Hematopoietic multipotent progenitor cell treated with erythropoietin and hydrocortisone succinate and interleukin-3 and kit ligand, for 6 days (in vitro differentiated cells): ENCODE results near the gene CAVIN2.
A peak's percentile ranks its signal among the peaks of the same experiment; 100 is the strongest.
"Not testable (repeated sequence)": the region's sequence is repeated elsewhere in the genome, so short reads cannot be mapped to it uniquely, and the experiment has no call there.

Experiments
- DNase-seq: peaks from one replicate; pipeline ENCODE4 v3.0.0-alpha.2; 2015

CAVIN2 gene

DNA sequence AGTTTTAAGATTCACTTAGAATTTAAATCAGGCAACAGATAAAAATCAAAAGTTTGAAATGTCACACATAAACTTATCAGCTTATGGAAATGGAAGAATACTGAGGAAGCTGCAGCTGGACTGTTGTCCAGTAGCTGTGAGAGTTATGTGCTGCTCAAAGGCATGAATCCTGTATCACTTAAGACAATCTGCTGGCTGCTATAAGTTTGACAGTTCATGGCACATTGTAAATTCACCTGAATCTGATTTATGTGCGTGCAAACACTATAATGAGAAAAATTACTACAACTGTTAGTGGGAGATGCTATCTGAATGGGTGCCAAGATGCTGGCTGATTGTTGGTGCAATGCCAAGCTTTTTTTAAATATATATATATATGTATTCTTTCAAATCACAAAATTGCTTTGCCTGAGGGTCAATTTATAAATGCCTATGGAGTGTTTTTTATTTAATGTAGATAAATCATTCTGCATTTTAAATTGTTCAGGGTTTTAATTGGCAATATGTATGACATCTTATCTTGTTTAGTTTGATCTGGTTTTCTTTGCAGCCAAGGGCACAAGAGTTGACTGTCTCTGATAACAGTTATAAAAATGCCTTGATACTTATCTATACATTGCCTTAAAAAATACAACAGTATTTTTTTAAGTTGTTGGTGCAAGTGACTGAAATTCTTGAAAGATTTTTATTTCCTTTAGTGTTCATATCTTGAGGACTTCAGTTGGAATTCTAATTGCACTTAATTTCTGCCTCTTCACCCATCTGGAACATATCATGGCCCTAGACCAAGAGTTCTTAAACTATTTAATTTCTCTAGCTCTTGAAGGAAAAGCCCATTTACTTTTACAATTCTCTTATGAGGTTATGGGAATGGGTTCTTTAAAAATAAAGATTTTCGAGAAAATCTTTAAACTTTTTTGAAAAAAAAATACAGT is 48.7 kb downstream of the CAVIN2 start:
- peak; percentile 9 for DNase-seq

DNA sequence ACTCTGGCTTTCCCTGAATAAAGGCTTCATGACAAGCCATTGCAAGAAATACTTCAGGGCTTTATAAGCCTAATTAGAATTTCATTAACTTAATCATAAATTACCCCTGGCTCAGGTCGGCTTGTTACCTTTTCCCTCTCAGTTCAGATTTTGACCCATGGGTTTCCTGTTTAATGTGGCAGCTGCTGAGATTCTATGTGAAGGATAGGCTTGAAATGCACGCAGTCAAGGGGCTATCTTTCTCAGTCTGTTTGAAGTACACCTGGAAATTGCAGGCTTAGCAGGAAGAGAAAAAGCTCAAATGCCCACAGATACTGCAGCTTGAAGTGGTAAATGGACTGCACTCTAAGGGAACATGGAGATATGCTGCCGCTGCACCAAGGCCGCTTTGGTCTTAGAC is 49.4 kb downstream of the CAVIN2 start:
- no peak for DNase-seq

DNA sequence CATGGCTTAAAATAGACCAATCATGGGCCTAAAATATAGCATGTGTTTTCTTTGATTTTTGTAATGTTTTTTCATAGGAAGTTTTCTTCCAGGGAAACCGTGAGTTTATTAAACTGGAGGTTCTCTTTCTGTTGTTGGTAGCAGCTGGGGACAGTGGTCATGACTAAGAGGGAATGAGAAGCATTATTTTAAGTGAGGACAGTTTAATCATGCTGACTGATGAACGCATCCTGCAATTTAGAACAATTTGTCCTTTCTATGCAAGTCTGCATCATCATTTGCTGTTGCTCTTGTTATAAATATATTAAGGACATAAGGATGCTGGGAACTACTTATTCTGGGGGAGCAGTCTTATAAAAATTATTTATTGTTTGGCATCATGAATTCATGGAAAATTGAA is 51.2 kb downstream of the CAVIN2 start:
- DNase-seq = no peak

DNA sequence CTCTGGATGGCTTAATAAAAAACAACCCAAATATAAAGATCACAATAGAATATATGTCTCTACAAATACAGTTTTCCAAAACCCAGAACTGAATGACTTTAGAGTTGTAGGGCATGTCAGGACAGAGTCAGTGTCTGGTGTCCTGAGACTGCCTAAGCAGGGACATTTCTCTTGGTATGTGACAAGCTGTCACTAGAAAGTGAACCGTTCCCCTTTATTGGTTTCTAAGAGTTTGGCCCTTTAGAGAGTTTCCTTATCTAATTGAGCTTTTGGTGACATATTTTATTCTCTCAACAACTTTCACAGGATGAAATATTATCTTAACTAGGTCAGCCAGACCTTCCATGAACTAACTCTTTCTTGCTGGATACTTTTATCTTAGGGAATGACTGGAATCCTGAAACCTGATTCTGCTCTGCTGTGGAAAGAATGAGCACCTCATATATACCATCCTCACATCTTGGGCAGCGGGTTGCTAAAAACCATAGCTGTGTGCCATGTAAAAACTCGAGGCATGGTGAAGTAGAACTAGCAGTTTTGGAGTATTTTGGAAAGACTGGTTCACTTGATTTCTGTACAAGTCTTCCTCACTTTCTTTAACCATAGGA is 54.8 kb downstream of the CAVIN2 start:
- no peak for DNase-seq

DNA sequence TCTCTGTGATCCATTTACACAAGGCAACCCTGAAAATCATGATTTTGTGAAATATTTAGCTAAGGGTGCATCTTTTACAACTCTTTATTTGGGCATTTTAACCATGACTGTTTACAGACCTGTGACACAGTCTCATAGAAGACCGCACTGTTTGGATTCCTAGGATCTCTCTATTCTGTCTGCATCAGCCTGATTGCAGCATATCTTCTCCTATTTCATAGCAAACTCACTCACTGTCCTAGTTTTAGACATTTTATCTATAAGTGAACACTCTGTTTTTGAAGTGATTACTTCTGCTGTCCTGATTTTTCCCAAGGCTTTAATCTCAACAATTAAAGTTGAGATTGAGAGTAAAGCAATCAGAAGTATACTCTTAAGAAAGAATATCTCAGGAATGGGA is 56.2 kb downstream of the CAVIN2 start:
- no peak for DNase-seq

DNA sequence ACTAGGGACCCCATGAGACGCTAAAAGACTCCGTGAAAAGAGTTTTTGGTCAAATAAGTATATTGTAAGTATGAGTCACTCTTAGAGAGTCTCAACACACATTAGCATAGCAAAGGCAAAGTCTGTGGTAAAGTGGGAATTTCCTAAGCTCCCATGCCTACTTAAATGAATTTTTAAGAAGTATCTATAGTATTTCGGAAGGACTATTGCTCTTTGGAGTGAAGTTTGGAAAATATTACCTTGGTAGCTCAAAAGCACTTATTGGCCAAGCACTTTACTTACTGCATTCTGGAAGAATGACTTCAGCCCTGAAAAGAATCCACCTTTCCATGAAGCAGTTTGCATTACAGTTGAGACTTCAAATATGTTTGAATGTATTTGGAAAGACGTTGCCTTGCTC is 57.1 kb downstream of the CAVIN2 start:
- DNase-seq = no peak

DNA sequence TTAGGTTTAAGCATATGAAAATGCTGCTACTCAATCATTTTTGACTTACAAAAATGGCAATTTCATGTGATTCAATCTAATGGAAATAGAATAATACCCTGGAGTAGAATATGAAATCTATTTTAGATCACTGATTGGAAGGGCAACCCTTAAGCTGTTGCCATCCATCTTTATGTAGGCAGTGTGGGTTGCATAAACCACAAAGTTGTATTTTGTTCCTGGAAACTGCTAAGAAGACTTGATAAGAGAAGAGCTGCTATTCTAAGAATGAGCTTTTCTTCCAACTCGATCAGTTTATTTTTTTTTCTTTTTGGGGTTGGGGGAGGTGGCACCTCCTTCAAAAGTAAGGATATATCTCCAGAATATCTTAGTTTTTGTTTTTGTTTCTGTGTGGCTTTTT is 60.2 kb downstream of the CAVIN2 start:
- peak; percentile 71 for DNase-seq

DNA sequence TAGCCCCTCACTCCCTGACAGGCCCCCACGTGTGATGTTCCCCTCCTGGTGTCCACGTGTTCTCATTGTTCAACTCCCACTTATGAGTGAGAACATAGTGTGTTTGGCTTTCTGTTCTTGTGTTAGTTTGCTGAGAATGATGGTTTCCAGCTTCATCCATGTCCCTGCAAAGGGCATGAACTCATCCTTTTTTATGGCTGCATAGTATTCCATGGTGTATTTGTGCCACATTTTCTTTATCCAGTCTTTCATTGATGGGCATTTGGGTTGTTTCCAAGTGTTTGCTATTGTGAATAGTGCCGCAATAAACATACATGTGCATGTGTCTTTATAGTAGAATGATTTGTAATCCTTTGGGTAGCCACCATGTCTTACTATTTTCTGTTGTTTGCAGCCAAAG is 61.2 kb downstream of the CAVIN2 start:
- not testable (repeated sequence) for DNase-seq
